GM12878 (cell line): Measurements from ENCODE around the gene EEF2K. TPM values are rescaled to one million over a fixed set of nuclear protein-coding genes. Genes with fewer than 3 reads are reported as not detected.

Experiments used
- ATAC-seq: fragments of 200-7000 bp; cut with Tn5 transposase; 3 replicates; pipeline ENCODE4 v1.9.1; 2020; ENCODE audit warnings: mild to moderate bottlenecking, moderate library complexity
- BruUV-seq: library from RNA; stranded (reverse); fragments of 400-500 nt; replicated peaks from 2 replicates; lab custom pipeline; 2021; lab: Mats Ljungman, UMichigan
- CTCF ChIA-PET: fragments of 300-600 bp; sonication (Branson Sonifier 250); formaldehyde crosslinking; extraction: SDS; loops from one replicate; lab custom pipeline; 2021; ENCODE audit warnings: inconsistent platforms; lab: Yijun Ruan, JAX
- POLR2A ChIA-PET: fragments of 350-600 bp; formaldehyde crosslinking; extraction: SDS; loops from one replicate; lab custom pipeline; 2021; ENCODE audit warnings: inconsistent platforms; lab: Charles Lee
- RAD21 ChIA-PET: fragments of 300-600 bp; sonication (Branson Sonifier 250); formaldehyde crosslinking; loops from one replicate; lab custom pipeline; 2023; ENCODE audit warnings: antibody characterized with exemption; ENCODE audit not compliant: unreplicated experiment; lab: Charles Lee
- SMC1A ChIA-PET: fragments of 300-600 bp; sonication (Branson Sonifier 250); formaldehyde crosslinking; loops from one replicate; lab custom pipeline; 2023; ENCODE audit not compliant: unreplicated experiment, uncharacterized antibody; lab: Charles Lee
- DNase-seq: peaks from one replicate; pipeline ENCODE4 v3.0.0-alpha.2; 2011; ENCODE audit warnings: low read depth, low spot score
- FAIRE-seq: peaks from 3 replicates; lab custom pipeline; 2011; peaks lifted over from hg19 to GRCh38; lab: Jason Lieb, UNC
- H2AFZ ChIP-seq: 2 replicates; pipeline ENCODE4 v1.6.0; 2011; ENCODE audit warnings: low read depth, low read length, control low read depth; ENCODE audit not compliant: control insufficient read depth
- H3K27ac ChIP-seq: 2 replicates; pipeline ENCODE4 v1.5.1; 2011; ENCODE audit warnings: control low read depth; ENCODE audit not compliant: control insufficient read depth, insufficient read depth
- H3K27me3 ChIP-seq, 2 experiments: replicated peaks in 1 of 2; 2 replicates each; pipeline versions ENCODE4 v1.6.0 to v1.6.1; 2011; ENCODE audit warnings: low read length in 1 of 2; ENCODE audit not compliant: control insufficient read depth in 2 of 2, insufficient read depth in 2 of 2
- H3K36me3 ChIP-seq, 2 experiments: 2 replicates each; pipeline ENCODE4 v1.5.1; 2011; ENCODE audit warnings: low read length in 1 of 2; ENCODE audit not compliant: control insufficient read depth in 2 of 2, insufficient read depth in 2 of 2
- H3K4me1 ChIP-seq: 2 replicates; pipeline ENCODE4 v1.6.1; 2011; ENCODE audit warnings: mild to moderate bottlenecking, low read length, moderate library complexity, mixed read lengths; ENCODE audit not compliant: control insufficient read depth, insufficient read depth
- H3K4me2 ChIP-seq: 2 replicates; pipeline ENCODE4 v1.6.0; 2011; ENCODE audit warnings: control low read depth; ENCODE audit not compliant: control insufficient read depth, insufficient read depth
- H3K4me3 ChIP-seq: fragments of 200-600 bp; sonication (generic); 2 replicates; pipeline ENCODE4 v1.5.1; 2016
- H3K79me2 ChIP-seq: 2 replicates; pipeline ENCODE4 v1.6.0; 2011; ENCODE audit warnings: low read length; ENCODE audit not compliant: control insufficient read depth, insufficient read depth
- H3K9ac ChIP-seq: 2 replicates; pipeline ENCODE4 v1.8.0; 2011; ENCODE audit warnings: low read length, control low read depth, mixed read lengths; ENCODE audit not compliant: control insufficient read depth, insufficient read depth
- H3K9me3 ChIP-seq: replicated peaks from 3 replicates; pipeline ENCODE4 v1.5.1; 2011; ENCODE audit warnings: mild to moderate bottlenecking, low read length; ENCODE audit not compliant: control insufficient read depth, insufficient read depth
- H4K20me1 ChIP-seq: 2 replicates; pipeline ENCODE4 v1.6.0; 2011; ENCODE audit not compliant: control insufficient read depth, insufficient read depth
- CBFB ChIP-seq: IDR thresholded peaks from 2 replicates; pipeline ENCODE4 v1.6.1; 2016; ENCODE audit warnings: antibody characterized with exemption, low read depth
- CTCF ChIP-seq, 3 experiments: IDR thresholded peaks in 2 of 3; conservative IDR thresholded peaks in 1 of 3; 2 replicates each; pipeline ENCODE4 v1.5.1; 2011; ENCODE audit warnings: low read depth in 3 of 3, low read length in 3 of 3, mild to moderate bottlenecking in 3 of 3, control low read depth in 2 of 3, moderate library complexity in 2 of 3, inconsistent platforms in 1 of 3, mixed read lengths in 1 of 3; ENCODE audit not compliant: control insufficient read depth in 2 of 3, insufficient read depth in 1 of 3; ENCODE audit errors: extremely low read depth in 1 of 3
- DPF2 ChIP-seq: fragments of 450-650 bp; IDR thresholded peaks from 2 replicates; pipeline ENCODE4 v1.6.1; 2017; ENCODE audit warnings: mild to moderate bottlenecking
- NFYA ChIP-seq: IDR thresholded peaks from 2 replicates; pipeline ENCODE4 v1.6.1; 2011; ENCODE audit warnings: low read depth, mild to moderate bottlenecking, low read length, improper control_type of control experiment, borderline replicate concordance
- NR2C2 ChIP-seq: IDR thresholded peaks from 2 replicates; pipeline ENCODE4 v1.6.1; 2011; ENCODE audit warnings: borderline replicate concordance, low read depth; ENCODE audit not compliant: control insufficient read depth, insufficient read length
- POLR2AphosphoS2 ChIP-seq: IDR thresholded peaks from 2 replicates; pipeline ENCODE4 v1.6.1; 2011; ENCODE audit warnings: low read depth, mild to moderate bottlenecking, low read length, improper control_type of control experiment, moderate library complexity
- RELB ChIP-seq: fragments of 450-650 bp; IDR thresholded peaks from 2 replicates; pipeline ENCODE4 v1.6.1; 2017; ENCODE audit warnings: low read depth, mild to moderate bottlenecking, moderate library complexity
- SMARCA5 ChIP-seq: fragments of 450-650 bp; IDR thresholded peaks from 2 replicates; pipeline ENCODE4 v1.6.1; 2017; ENCODE audit warnings: mild to moderate bottlenecking
- SMC3 ChIP-seq: IDR thresholded peaks from 2 replicates; pipeline ENCODE4 v1.6.1; 2011; ENCODE audit warnings: low read length, improper control_type of control experiment, borderline replicate concordance
- SREBF1 ChIP-seq: IDR thresholded peaks from 2 replicates; pipeline ENCODE4 v1.6.1; 2012; ENCODE audit warnings: mild to moderate bottlenecking, low read length
- ZBTB11 ChIP-seq: fragments of 450-650 bp; formaldehyde crosslinking; IDR thresholded peaks from 2 replicates; pipeline ENCODE4 v1.5.0; 2022; ENCODE audit warnings: mild to moderate bottlenecking, missing genetic modification characterization
- ZNF384 ChIP-seq: IDR thresholded peaks from 2 replicates; pipeline ENCODE4 v1.6.1; 2012; ENCODE audit warnings: low read depth, mild to moderate bottlenecking, low read length, improper control_type of control experiment, borderline replicate concordance
- ZSCAN29 ChIP-seq: fragments of 450-650 bp; IDR thresholded peaks from 2 replicates; pipeline ENCODE4 v1.6.1; 2017; ENCODE audit warnings: mild to moderate bottlenecking, moderate library complexity
- WGBS: methylation state at CpG from one replicate; pipeline ENCODE4 v1.1.6; 2016; ENCODE audit warnings: low lambda C conversion rate; ENCODE audit not compliant: insufficient replicate concordance, insufficient coverage; ENCODE audit errors: missing lambda C conversion rate; 5-methylcytosine and 5-hydroxymethylcytosine counted together
- in situ Hi-C: fragments of 300-500 bp; cut with MboI; formaldehyde crosslinking; loops from 9 replicates; pipeline ENCODE4 v1.14.3; 2018; ENCODE audit warnings: mixed read lengths
- intact Hi-C: fragments of 100-400 bp; cut with micrococcal nuclease; formaldehyde crosslinking; loops from one replicate; pipeline ENCODE4 v1.14.2; 2022; ENCODE audit not compliant: unreplicated experiment
- polyA plus RNA-seq, 11 experiments: library from polyadenylated mRNA; depleted of rRNA in 4 of 11; unstranded in 6 of 11; stranded (reverse) in 5 of 11; fragments of >200 nt; fragmentation: Nextera tagmentation in 4 of 11; fragmentation: Illumina TruSeq in 1 of 11; extraction: Ambion mirVana in 4 of 11; extraction: Trizol in 1 of 11; gene quantifications; 1 replicate in 1 of 11; 2 replicates in 10 of 11; pipeline versions ENCODE4 v1.2.1 to v1.2.3, GENCODE V29; 2011 to 2016; ENCODE audit warnings: inconsistent platforms in 2 of 11, missing spikeins in 2 of 11, low read depth in 1 of 11
- total RNA-seq, 4 experiments: library from RNA; depleted of rRNA in 3 of 4; stranded (reverse); fragments of >200 nt in 3 of 4; fragmentation: Illumina TruSeq in 1 of 4; extraction: Trizol in 1 of 4; gene quantifications; 2 replicates each; pipeline versions ENCODE4 v1.2.1 to v1.2.3, GENCODE V29; 2013 to 2021

Gene EEF2K
- total and polyA plus RNA-seq, 10 of the 15 experiments (the other 5 are each of a cell fraction or from before 2014, with no cell fraction given), result 2.0 to 29.6 (median 12.2) TPM

GRCh38 chr16:22300427-22301071 is 94.5 kb downstream of the EEF2K start:
- no TSS peak for BruUV-seq
- in situ Hi-C loops (loop anchor here (25.0 kb wide), 1 partner anchor 262 kb away; no protein-coding TSS in a partner anchor), intact Hi-C loops (no loop called here)
- ChIA-PET CTCF (interaction anchor here (0.6 to 7.5 kb wide), 33 partner anchors 9 to 1380 kb away, joined by 3 to 132 read pairs (median 4); partner anchors contain the start of gene EEF2K), RAD21 (interaction anchor here (0.7 to 1.5 kb wide), 10 partner anchors 20 to 117 kb away, joined by 3 to 10 read pairs (median 4); no protein-coding TSS in a partner anchor), POLR2A (interaction anchor here (0.6 to 1.4 kb wide), 4 partner anchors 53 to 113 kb away, joined by 3 to 4 read pairs (median 4); no protein-coding TSS in a partner anchor), SMC1A (interaction anchor here (0.8 to 7.2 kb wide), 10 partner anchors 9 to 1141 kb away, joined by 3 to 86 read pairs (median 5); partner anchors contain the start of gene EEF2K)
- Histone ChIP-seq H3K4me1 (peaks cover 13% of the 10 kb centered on the region), H4K20me1 (peaks cover 8% of the 10 kb centered on the region; the same call in 1 of the 2 replicates), H3K27ac (no peak overlapping the region), H3K79me2 (peaks cover 29% of the 10 kb centered on the region), H3K4me2 (peak overlapping the region; percentile 38), H3K9ac (no peak overlapping the region), H2AFZ (no peak overlapping the region), H3K9me3 (no peaks in the 10 kb centered on the region), H3K36me3 (peaks cover 6 to 14% of the 10 kb centered on the region in 2 experiments; a peak in 3 of 4 replicates), H3K27me3 (no peaks in the 10 kb centered on the region), H3K4me3 (no peak overlapping the region; the same call in 1 of the 2 replicates)
- peak; percentile 19 for ATAC-seq
- DNase-seq, result no peak
- no peak for FAIRE-seq
- TF ChIP-seq SMARCA5, result peak; percentile 71
- no peak for TF ChIP-seq CBFB
- TF ChIP-seq ZNF384, result no peak
- TF ChIP-seq POLR2AphosphoS2, result no peak
- TF ChIP-seq SREBF1, result no peak
- TF ChIP-seq RELB, result no peak
- TF ChIP-seq DPF2, result no peak
- no peak for TF ChIP-seq NFYA
- no peak for TF ChIP-seq ZBTB11 (CRISPR knock-in tag)
- no peak for TF ChIP-seq NR2C2
- no peak for TF ChIP-seq ZSCAN29
- TF ChIP-seq CTCF (IDR thresholded peaks at IDR 0.05 in 2 of 3, conservative IDR thresholded peaks at IDR 0.05 in 1 of 3; ENCODE audit: control insufficient read depth in 2 of 3, extremely low read depth in 1 of 3, insufficient read depth in 1 of 3, low read depth in 3 of 3, low read length in 3 of 3), result peak; percentile 70 to 85 (median 76)
- TF ChIP-seq SMC3, result peak; percentile 58; the same call in 1 of the 2 replicates
- 33% methylated on average over 8 of the region's 8 CpGs for WGBS
